HFF-Myc (cell line): ENCODE data around the gene CCL17.

Experiments
- DNase-seq: peaks from one replicate; pipeline ENCODE4 v3.0.0-alpha.2; 2011; ENCODE audit warnings: low read depth; ENCODE audit errors: extremely low read depth
- H3K4me3 ChIP-seq: replicated peaks from 2 replicates; pipeline ENCODE4 v1.5.1; 2011; ENCODE audit warnings: low read depth, mild to moderate bottlenecking, control low read depth, low read length
- CTCF ChIP-seq: IDR thresholded peaks from 2 replicates; pipeline ENCODE4 v1.5.1; 2012; ENCODE audit warnings: mild to moderate bottlenecking, low read depth, low read length, control low read depth; ENCODE audit errors: missing control alignments

The CCL17 gene

GRCh38 chr16:57464523-57464922 lies 60.0 kb downstream of the CCL17 start:
- no peak for DNase-seq
- H3K4me3 ChIP-seq: no peak overlapping the region
- TF ChIP-seq CTCF: no peak
